IPS-15b (cell line): ENCODE measurements around the gene ZNF197.

ENCODE experiments used
- H3K27me3 ChIP-seq: one replicate; pipeline ENCODE4 v1.6.1; 2013; ENCODE audit warnings: low read length; ENCODE audit not compliant: control insufficient read depth, insufficient read depth
- H3K36me3 ChIP-seq: one replicate; pipeline ENCODE4 v1.6.1; 2013; ENCODE audit warnings: low read length; ENCODE audit not compliant: control insufficient read depth, insufficient read depth
- H3K4me1 ChIP-seq: one replicate; pipeline ENCODE4 v1.6.1; 2013; ENCODE audit warnings: mild to moderate bottlenecking, low read length; ENCODE audit not compliant: control insufficient read depth, insufficient read depth
- H3K4me3 ChIP-seq: one replicate; pipeline ENCODE4 v1.5.1; 2013; ENCODE audit warnings: low read depth, low read length
- H3K9ac ChIP-seq: one replicate; pipeline ENCODE4 v1.6.1; 2013; ENCODE audit warnings: low read depth, mild to moderate bottlenecking, low read length
- H3K9me3 ChIP-seq: one replicate; pipeline ENCODE4 v1.6.1; 2013; ENCODE audit warnings: mild to moderate bottlenecking, low read length; ENCODE audit not compliant: control insufficient read depth, insufficient read depth

Gene ZNF197

DNA sequence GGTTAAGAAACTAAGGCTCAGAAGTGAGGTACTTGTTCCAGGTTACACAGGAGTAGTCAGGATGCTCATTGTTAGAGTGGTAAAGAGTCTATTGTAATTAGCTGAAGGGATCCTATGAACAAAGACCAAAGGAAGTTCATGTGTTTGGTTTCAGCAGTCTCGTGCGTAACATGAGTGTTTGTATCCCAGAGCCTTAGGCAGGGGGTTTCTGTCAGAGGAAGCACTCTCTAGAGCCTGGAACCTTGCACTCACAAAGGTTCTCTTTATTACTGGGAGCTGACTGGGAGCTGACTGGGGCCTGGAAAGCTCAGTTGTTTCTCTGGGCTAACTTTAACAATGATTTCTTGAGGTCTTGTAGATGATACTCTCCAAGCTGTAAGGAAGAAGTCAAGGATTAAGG lies 3.9 kb downstream of the ZNF197 start:
- Histone ChIP-seq H3K9me3 (no peaks in the 10 kb centered on the region), H3K36me3 (peaks cover 4% of the 10 kb centered on the region), H3K4me1 (peaks cover 4% of the 10 kb centered on the region), H3K4me3 (no peak overlapping the region), H3K27me3 (no peaks in the 10 kb centered on the region), H3K9ac (no peak overlapping the region)

DNA sequence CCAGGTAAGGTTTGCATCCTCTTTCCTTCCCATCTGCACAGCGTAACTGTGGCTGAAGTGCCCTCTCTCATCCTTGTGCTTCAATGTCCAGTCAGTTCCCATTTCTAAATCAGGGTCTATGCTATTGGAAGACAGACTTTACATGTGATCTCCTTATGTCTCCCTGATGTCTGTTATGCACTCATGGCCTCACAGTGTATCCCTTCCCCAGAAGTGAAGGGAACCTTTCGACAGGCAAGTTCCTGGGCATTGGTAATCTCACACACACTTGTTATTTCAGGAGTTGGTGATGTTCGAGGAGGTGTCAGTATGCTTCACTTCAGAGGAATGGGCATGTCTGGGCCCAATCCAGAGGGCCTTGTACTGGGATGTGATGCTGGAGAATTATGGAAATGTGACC lies 7.4 kb downstream of the ZNF197 start:
- Histone ChIP-seq H3K36me3 (peaks cover 4% of the 10 kb centered on the region), H3K27me3 (no peaks in the 10 kb centered on the region), H3K9ac (no peak overlapping the region), H3K9me3 (no peaks in the 10 kb centered on the region), H3K4me1 (no peaks in the 10 kb centered on the region), H3K4me3 (no peak overlapping the region)

DNA sequence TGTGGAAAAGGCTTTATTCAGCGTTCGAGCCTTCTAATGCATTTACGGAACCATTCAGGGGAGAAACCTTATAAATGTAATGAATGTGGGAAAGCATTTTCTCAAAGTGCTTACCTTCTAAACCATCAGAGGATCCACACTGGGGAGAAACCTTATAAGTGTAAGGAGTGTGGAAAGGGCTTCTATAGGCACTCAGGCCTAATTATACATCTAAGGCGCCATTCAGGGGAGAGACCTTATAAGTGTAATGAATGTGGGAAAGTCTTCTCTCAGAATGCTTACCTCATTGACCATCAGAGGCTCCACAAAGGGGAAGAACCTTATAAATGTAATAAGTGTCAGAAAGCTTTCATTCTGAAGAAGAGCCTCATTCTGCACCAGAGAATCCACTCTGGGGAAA lies 17.5 kb downstream of the ZNF197 start:
- no peaks in the 10 kb centered on the region for H3K4me1 ChIP-seq
- no peak overlapping the region for H3K4me3 ChIP-seq
- peaks cover 12% of the 10 kb centered on the region for H3K36me3 ChIP-seq
- H3K9ac ChIP-seq: no peak overlapping the region
- no peaks in the 10 kb centered on the region for H3K27me3 ChIP-seq
- peaks cover 16% of the 10 kb centered on the region for H3K9me3 ChIP-seq

DNA sequence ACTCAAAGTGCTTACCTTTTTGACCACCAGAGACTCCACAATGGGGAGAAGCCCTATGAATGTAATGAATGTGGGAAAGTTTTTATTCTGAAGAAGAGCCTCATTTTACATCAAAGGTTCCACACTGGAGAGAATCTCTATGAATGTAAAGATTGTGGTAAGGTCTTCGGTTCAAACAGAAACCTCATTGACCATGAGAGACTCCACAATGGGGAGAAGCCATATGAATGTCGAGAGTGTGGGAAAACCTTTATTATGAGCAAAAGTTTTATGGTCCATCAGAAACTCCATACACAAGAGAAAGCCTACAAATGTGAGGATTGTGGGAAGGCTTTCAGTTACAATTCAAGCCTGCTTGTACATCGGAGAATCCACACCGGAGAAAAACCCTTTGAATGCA lies 18.2 kb downstream of the ZNF197 start:
- Histone ChIP-seq H3K9ac (no peak overlapping the region), H3K4me1 (no peaks in the 10 kb centered on the region), H3K9me3 (peaks cover 16% of the 10 kb centered on the region), H3K27me3 (no peaks in the 10 kb centered on the region), H3K4me3 (no peak overlapping the region), H3K36me3 (peaks cover 12% of the 10 kb centered on the region)

DNA sequence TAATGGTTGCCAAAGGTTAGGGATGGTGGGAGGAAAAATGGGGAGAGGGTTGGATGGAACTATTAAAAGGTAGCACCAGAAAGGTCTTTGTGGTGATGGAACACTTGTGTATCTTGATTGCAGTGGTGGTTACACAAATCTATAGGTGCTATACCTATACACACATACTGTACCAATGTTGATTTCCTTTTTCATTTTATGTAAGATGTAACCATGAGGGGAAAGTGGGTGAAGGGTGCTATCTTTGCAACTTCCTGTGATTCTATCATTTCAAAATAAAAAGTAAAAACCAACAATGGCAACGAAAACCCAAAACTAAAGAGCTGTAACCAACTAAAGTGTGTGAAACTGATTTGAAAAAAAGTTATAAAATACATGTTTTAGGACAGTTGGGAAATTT lies 22.9 kb downstream of the ZNF197 start:
- no peak overlapping the region for H3K4me3 ChIP-seq
- peaks cover 3% of the 10 kb centered on the region for H3K36me3 ChIP-seq
- peaks cover 9% of the 10 kb centered on the region for H3K9me3 ChIP-seq
- no peaks in the 10 kb centered on the region for H3K27me3 ChIP-seq
- H3K4me1 ChIP-seq: no peaks in the 10 kb centered on the region
- H3K9ac ChIP-seq: no peak overlapping the region

DNA sequence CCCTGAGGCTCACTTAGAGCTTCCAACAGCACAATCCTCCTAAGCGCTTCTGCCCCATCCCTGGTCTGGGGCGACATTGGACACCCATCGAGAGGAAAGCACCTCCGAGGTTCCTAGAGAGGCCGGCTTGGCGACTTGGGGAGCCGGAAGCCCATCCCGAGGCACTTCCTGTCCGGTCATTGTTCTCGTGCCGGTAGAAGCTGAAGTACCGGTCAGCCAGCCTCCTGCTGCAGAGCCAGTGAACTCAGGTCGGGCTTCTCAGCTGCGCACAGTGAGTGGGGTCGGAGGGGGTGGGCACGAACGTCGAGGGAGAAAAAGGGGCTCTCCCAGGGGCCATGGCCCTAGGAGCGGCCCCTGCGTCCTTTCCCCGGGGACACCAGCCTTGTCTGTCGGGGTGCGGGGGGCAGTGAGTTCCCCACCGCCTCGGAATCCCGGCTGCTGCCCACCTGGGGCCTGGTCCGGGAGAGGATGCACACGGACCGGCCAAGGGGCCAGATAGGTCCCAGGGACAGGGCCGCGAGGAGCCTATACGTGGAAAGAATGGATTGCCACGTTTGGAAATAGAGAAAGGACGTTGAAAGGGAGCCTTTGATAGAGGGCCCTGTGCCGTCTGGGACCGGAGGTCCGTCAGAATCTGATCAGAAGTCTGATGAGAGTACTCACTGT lies 23.9 kb downstream of the ZNF197 start, which contains the start of gene ZNF35:
Gene ZNF35, plus strand, starts transcription at position 169 of the 666 bp plus-strand sequence. CDS start 2,336 bp downstream, outside the sequence.
- no peaks in the 10 kb centered on the region for H3K27me3 ChIP-seq
- no peaks in the 10 kb centered on the region for H3K4me1 ChIP-seq
- H3K9me3 ChIP-seq: peaks cover 2% of the 10 kb centered on the region
- H3K4me3 ChIP-seq: peak within 1 kb of the TSS; percentile 86
- peaks cover 12% of the 10 kb centered on the region for H3K36me3 ChIP-seq
- H3K9ac ChIP-seq: peak within 1 kb of the TSS; percentile 79

DNA sequence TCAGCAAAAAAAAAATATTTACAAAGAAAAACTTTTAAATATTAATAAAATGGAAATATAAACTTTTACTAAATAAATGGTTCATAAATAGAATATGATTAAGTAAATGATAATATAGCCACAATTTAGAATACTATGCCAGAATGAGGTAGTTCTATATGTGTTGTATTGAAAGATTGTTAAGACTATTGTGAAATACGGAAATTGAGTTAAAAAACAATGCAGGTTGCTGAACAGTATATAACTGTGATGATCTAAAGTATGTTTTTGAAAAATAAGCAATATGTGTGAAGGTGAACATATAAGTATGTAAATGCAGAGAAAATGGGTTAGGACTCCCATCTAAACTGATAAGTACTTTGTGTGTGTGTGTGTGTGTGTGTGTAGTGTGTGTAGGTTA lies 24.9 kb downstream of the ZNF197 start:
- H3K4me1 ChIP-seq: no peaks in the 10 kb centered on the region
- H3K9ac ChIP-seq: no peak overlapping the region
- no peaks in the 10 kb centered on the region for H3K9me3 ChIP-seq
- no peak overlapping the region for H3K4me3 ChIP-seq
- H3K36me3 ChIP-seq: peaks cover 19% of the 10 kb centered on the region
- H3K27me3 ChIP-seq: no peaks in the 10 kb centered on the region

DNA sequence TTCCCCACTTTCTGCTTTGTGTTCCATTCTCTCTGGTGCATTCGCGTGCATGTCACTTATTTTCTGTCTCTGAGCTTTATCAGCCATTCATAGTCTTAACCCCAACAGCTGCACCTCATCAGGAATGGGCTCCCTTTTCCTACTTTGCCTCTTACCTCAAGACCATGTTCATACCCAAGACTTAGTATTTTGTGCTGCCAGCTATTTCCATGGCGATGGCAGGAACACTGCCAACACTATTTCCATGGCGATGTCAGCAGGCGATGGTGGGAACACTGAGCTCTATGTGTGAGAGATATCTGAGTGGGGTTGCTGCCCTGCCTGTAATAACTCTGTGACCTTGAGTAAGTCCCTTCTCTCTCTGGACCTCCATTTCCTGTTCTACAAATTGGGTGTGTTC lies 29.2 kb downstream of the ZNF197 start:
- no peaks in the 10 kb centered on the region for H3K9me3 ChIP-seq

DNA sequence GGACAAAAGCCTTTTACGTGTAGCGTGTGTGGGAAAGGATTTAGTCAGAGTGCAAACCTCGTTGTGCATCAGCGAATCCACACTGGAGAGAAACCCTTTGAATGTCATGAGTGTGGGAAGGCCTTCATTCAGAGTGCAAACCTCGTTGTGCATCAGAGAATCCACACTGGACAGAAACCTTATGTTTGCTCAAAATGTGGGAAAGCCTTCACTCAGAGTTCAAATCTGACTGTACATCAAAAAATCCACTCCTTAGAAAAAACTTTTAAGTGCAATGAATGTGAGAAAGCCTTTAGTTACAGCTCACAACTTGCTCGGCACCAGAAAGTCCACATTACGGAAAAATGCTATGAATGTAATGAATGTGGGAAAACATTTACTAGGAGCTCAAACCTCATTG lies 34.2 kb downstream of the ZNF197 start:
- Histone ChIP-seq H3K36me3 (peaks cover 36% of the 10 kb centered on the region), H3K9me3 (no peaks in the 10 kb centered on the region), H3K27me3 (no peaks in the 10 kb centered on the region), H3K4me1 (no peaks in the 10 kb centered on the region), H3K9ac (no peak overlapping the region), H3K4me3 (no peak overlapping the region)

More for the DNA sequence above, 29.2 kb downstream of the ZNF197 start:
- Histone ChIP-seq H3K36me3 (peaks cover 41% of the 10 kb centered on the region), H3K4me3 (no peak overlapping the region), H3K27me3 (no peaks in the 10 kb centered on the region), H3K4me1 (no peaks in the 10 kb centered on the region), H3K9ac (no peak overlapping the region)

DNA sequence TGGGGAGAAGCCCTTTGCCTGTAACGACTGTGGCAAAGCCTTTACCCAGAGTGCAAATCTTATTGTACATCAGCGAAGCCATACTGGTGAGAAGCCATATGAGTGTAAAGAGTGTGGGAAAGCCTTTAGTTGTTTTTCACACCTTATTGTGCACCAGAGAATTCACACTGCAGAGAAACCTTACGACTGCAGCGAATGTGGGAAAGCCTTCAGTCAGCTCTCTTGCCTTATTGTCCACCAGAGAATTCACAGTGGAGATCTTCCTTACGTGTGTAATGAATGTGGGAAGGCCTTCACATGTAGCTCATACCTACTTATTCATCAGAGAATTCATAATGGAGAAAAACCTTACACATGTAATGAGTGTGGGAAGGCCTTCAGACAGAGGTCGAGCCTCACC lies 34.6 kb downstream of the ZNF197 start:
- no peak overlapping the region for H3K4me3 ChIP-seq
- H3K36me3 ChIP-seq: peaks cover 32% of the 10 kb centered on the region
- H3K4me1 ChIP-seq: no peaks in the 10 kb centered on the region
- no peaks in the 10 kb centered on the region for H3K9me3 ChIP-seq
- no peak overlapping the region for H3K9ac ChIP-seq
- H3K27me3 ChIP-seq: no peaks in the 10 kb centered on the region

DNA sequence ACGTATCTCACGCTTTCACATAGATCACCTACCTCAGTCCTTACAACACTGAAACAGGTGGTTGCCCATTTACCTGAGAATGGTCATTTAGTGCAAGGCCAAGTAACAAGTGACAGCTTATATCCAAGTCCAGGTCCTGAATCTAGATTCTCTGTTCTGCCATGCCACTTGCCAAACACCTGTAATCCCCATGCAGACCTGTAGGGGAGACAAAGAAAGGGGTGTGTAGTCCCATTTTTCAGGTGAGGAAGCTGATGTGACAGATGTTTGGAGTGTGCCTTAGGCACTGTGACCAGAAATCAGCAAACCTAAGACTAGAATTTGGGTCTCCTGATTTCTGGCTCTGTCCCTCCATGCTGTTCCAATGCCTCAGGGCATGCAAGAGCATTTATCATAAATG lies 36.4 kb downstream of the ZNF197 start:
- H3K4me3 ChIP-seq: no peak overlapping the region
- H3K36me3 ChIP-seq: peaks cover 27% of the 10 kb centered on the region
- no peak overlapping the region for H3K9ac ChIP-seq
- H3K4me1 ChIP-seq: no peaks in the 10 kb centered on the region
- H3K9me3 ChIP-seq: no peaks in the 10 kb centered on the region
- no peaks in the 10 kb centered on the region for H3K27me3 ChIP-seq

DNA sequence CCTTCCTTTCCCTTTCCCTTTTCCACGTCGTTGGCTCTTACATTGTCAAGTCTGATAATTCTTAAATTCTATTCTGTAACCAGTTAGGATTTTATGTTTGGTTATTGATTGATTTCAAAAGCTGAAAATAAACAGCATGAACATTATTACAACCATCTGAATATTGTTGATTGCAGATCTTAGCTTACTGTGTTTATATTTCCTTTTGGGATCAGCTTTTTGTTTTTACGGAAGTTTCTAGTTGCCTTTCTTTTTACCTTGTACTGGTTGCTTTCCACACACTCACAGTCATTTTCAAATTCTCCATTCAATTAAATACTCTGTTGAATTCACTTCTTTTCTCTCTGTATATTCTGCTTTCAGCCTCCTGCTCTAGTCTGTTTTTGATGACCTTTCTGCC lies 40.3 kb downstream of the ZNF197 start:
- no peaks in the 10 kb centered on the region for H3K9me3 ChIP-seq
- no peak overlapping the region for H3K4me3 ChIP-seq
- no peaks in the 10 kb centered on the region for H3K27me3 ChIP-seq
- no peak overlapping the region for H3K9ac ChIP-seq
- peaks cover 3% of the 10 kb centered on the region for H3K36me3 ChIP-seq
- no peaks in the 10 kb centered on the region for H3K4me1 ChIP-seq
